GM13976 (cell line): ENCODE results near the gene COG7.
"Not testable (repeated sequence)": the region's sequence is repeated elsewhere in the genome, so short reads cannot be mapped to it uniquely, and the experiment has no call there.

Experiments used
- DNase-seq: peaks from one replicate; pipeline ENCODE4 v3.0.0; 2012; ENCODE audit warnings: low spot score
- CTCF ChIP-seq: IDR thresholded peaks from 2 replicates; pipeline ENCODE4 v1.5.1; 2012; ENCODE audit warnings: borderline replicate concordance, mild to moderate bottlenecking; ENCODE audit not compliant: insufficient read depth; ENCODE audit errors: extremely low read depth, missing control alignments, control extremely low read depth
- in situ Hi-C: fragments of 300-500 bp; cut with MboI; formaldehyde crosslinking; loops from one replicate; pipeline ENCODE4 v1.12.0; 2022; ENCODE audit warnings: low sequenced_read_pairs, mixed read lengths, inconsistent platforms; ENCODE audit not compliant: unreplicated experiment

Gene COG7

GRCh38 chr16:23398987-23399805 is 53.8 kb downstream of the COG7 start:
- DNase-seq: no peak
- TF ChIP-seq CTCF: no peak
- in situ Hi-C loops: no loop called here

GRCh38 chr16:23397464-23397863 is 55.5 kb downstream of the COG7 start:
- in situ Hi-C loops: no loop called here
- no peak for TF ChIP-seq CTCF
- no peak for DNase-seq

- in situ Hi-C loops: no loop called here
- DNase-seq: no peak
- TF ChIP-seq CTCF: no peak
These were observed 57.3 kb downstream of the COG7 start for GRCh38 chr16:23395732-23396131.

- no peak for TF ChIP-seq CTCF
- in situ Hi-C loops: no loop called here
- no peak for DNase-seq
These were observed 58.7 kb downstream of the COG7 start for GRCh38 chr16:23394141-23394831.

- TF ChIP-seq CTCF: no peak
- DNase-seq: no peak
- in situ Hi-C loops: no loop called here
These were observed 60.8 kb downstream of the COG7 start for GRCh38 chr16:23392223-23392600.

- no peak for DNase-seq
These were observed 61.4 kb downstream of the COG7 start for GRCh38 chr16:23391381-23392222.

GRCh38 chr16:23389936-23390335 is 63.1 kb downstream of the COG7 start:
- DNase-seq, in situ Hi-C loops: not testable (repeated sequence)

More at GRCh38 chr16:23391381-23392222, 61.4 kb downstream of the COG7 start:
- no peak for TF ChIP-seq CTCF
- in situ Hi-C loops: no loop called here
